Muscle layer of colon (tissue), 2 donors: ENCODE data around the gene KRTAP9-9.
"Not testable (repeated sequence)": the region's sequence is repeated elsewhere in the genome, so short reads cannot be mapped to it uniquely, and the experiment has no call there.

Source experiments
- H3K27ac ChIP-seq: one replicate; pipeline ENCODE4 v1.7.0; 2013; ENCODE audit warnings: low read depth, mild to moderate bottlenecking, low read length, moderate library complexity
- H3K27me3 ChIP-seq, 2 donors: one replicate each; pipeline ENCODE4 v1.7.0; 2013; ENCODE audit warnings: low read length in 2 of 2, mild to moderate bottlenecking in 2 of 2; ENCODE audit not compliant: insufficient read depth in 2 of 2, control insufficient read depth in 1 of 2
- H3K36me3 ChIP-seq: one replicate; pipeline ENCODE4 v1.7.0; 2013; ENCODE audit warnings: mild to moderate bottlenecking, low read length; ENCODE audit not compliant: insufficient read depth
- H3K4me1 ChIP-seq: one replicate; pipeline ENCODE4 v1.7.0; 2013; ENCODE audit warnings: mild to moderate bottlenecking, low read length; ENCODE audit not compliant: insufficient read depth
- H3K4me3 ChIP-seq, 2 donors: one replicate each; pipeline ENCODE4 v1.7.0; 2013; ENCODE audit warnings: low read length in 2 of 2, low read depth in 1 of 2, mild to moderate bottlenecking in 1 of 2, moderate library complexity in 1 of 2
- H3K9ac ChIP-seq: one replicate; pipeline ENCODE4 v1.7.0; 2013; ENCODE audit warnings: low read length
- H3K9me3 ChIP-seq: one replicate; pipeline ENCODE4 v1.7.0; 2013; ENCODE audit warnings: mild to moderate bottlenecking, low read length
- donor health status: abdominal sarcoma.
- donor health status: Adenocarcinoma of cecum.

Gene KRTAP9-9

GRCh38 chr17:41237949-41238437, 17.2 kb upstream of the KRTAP9-9 start, which contains the start of gene KRTAP9-8:
KRTAP9-8 (plus strand) TSS chr17:41237999; CDS start chr17:41238052, 53 bp downstream.
- H3K27ac ChIP-seq, H3K9me3 ChIP-seq, H3K4me1 ChIP-seq, H3K27me3 ChIP-seq, H3K4me3 ChIP-seq, H3K36me3 ChIP-seq, H3K9ac ChIP-seq: not testable (repeated sequence)

GRCh38 chr17:41246995-41247787, 8.0 kb upstream of the KRTAP9-9 start:
- H3K27ac ChIP-seq, H3K9me3 ChIP-seq, H3K4me3 ChIP-seq, H3K9ac ChIP-seq, H3K27me3 ChIP-seq, H3K4me1 ChIP-seq, H3K36me3 ChIP-seq: not testable (repeated sequence)

- H3K27ac ChIP-seq, H3K9me3 ChIP-seq, H3K36me3 ChIP-seq, H3K27me3 ChIP-seq, H3K4me1 ChIP-seq, H3K4me3 ChIP-seq, H3K9ac ChIP-seq: not testable (repeated sequence)
These were observed 5.4 kb upstream of the KRTAP9-9 start, which contains the start of gene KRTAP9-4 for GRCh38 chr17:41249637-41250240. KRTAP9-4 (plus strand) TSS chr17:41249687; CDS start chr17:41249721, 34 bp downstream.

GRCh38 chr17:41251261-41251660, 3.9 kb upstream of the KRTAP9-9 start:
- H3K9me3 ChIP-seq = no peaks in the 10 kb centered on the region
- H3K4me1 ChIP-seq = no peaks in the 10 kb centered on the region
- H3K4me3 ChIP-seq = no peak overlapping the region
- no peak overlapping the region for H3K9ac ChIP-seq
- H3K27ac ChIP-seq = no peak overlapping the region
- H3K36me3 ChIP-seq = no peaks in the 10 kb centered on the region
- no peaks in the 10 kb centered on the region for H3K27me3 ChIP-seq

- Histone ChIP-seq H3K36me3 (no peaks in the 10 kb centered on the region), H3K9me3 (no peaks in the 10 kb centered on the region), H3K27ac (no peak overlapping the region), H3K4me3 (no peak overlapping the region), H3K4me1 (no peaks in the 10 kb centered on the region), H3K27me3 (no peaks in the 10 kb centered on the region), H3K9ac (no peak overlapping the region)
These were observed 323 bp upstream of the KRTAP9-9 start for GRCh38 chr17:41254861-41255260.

- H3K27ac ChIP-seq = no peak overlapping the region
- H3K9ac ChIP-seq = no peak overlapping the region
- H3K4me1 ChIP-seq = no peaks in the 10 kb centered on the region
- H3K9me3 ChIP-seq = no peaks in the 10 kb centered on the region
- H3K4me3 ChIP-seq = no peak overlapping the region
- H3K27me3 ChIP-seq = no peaks in the 10 kb centered on the region
- no peaks in the 10 kb centered on the region for H3K36me3 ChIP-seq
These were observed 1.1 kb downstream of the KRTAP9-9 start for GRCh38 chr17:41256291-41256685.

- H3K36me3 ChIP-seq = no peaks in the 10 kb centered on the region
- H3K4me1 ChIP-seq = no peaks in the 10 kb centered on the region
- H3K27me3 ChIP-seq = no peaks in the 10 kb centered on the region
- no peaks in the 10 kb centered on the region for H3K9me3 ChIP-seq
- no peak overlapping the region for H3K9ac ChIP-seq
- H3K4me3 ChIP-seq = no peak overlapping the region
- H3K27ac ChIP-seq = no peak overlapping the region
These were observed 3.2 kb downstream of the KRTAP9-9 start for GRCh38 chr17:41258406-41258805.

GRCh38 chr17:41263212-41263611, 8.0 kb downstream of the KRTAP9-9 start:
- Histone ChIP-seq H3K9me3 (no peaks in the 10 kb centered on the region), H3K27ac (no peak overlapping the region), H3K36me3 (no peaks in the 10 kb centered on the region), H3K4me1 (no peaks in the 10 kb centered on the region), H3K27me3 (no peaks in the 10 kb centered on the region), H3K4me3 (no peak overlapping the region), H3K9ac (no peak overlapping the region)

- Histone ChIP-seq H3K36me3 (no peaks in the 10 kb centered on the region), H3K27ac (no peak overlapping the region), H3K27me3 (no peaks in the 10 kb centered on the region), H3K4me1 (no peaks in the 10 kb centered on the region), H3K4me3 (no peak overlapping the region), H3K9me3 (no peaks in the 10 kb centered on the region), H3K9ac (no peak overlapping the region)
These were observed 9.4 kb downstream of the KRTAP9-9 start for GRCh38 chr17:41264599-41264998.

- Histone ChIP-seq H3K4me1 (no peaks in the 10 kb centered on the region), H3K27me3 (no peaks in the 10 kb centered on the region), H3K4me3 (no peak within 1 kb of the TSS), H3K27ac (no peak within 1 kb of the TSS), H3K9ac (no peak within 1 kb of the TSS), H3K9me3 (no peaks in the 10 kb centered on the region), H3K36me3 (no peaks in the 10 kb centered on the region)
These were observed 9.9 kb downstream of the KRTAP9-9 start, which contains the start of gene KRTAP9-6 for GRCh38 chr17:41265078-41265477. KRTAP9-6 (plus strand) TSS chr17:41265378; CDS start chr17:41265378, 0 bp downstream.

- Histone ChIP-seq H3K9me3 (no peaks in the 10 kb centered on the region), H3K9ac (no peak overlapping the region), H3K4me1 (no peaks in the 10 kb centered on the region), H3K4me3 (no peak overlapping the region), H3K27ac (no peak overlapping the region), H3K36me3 (no peaks in the 10 kb centered on the region), H3K27me3 (no peaks in the 10 kb centered on the region)
These were observed 12.5 kb downstream of the KRTAP9-9 start for GRCh38 chr17:41267711-41268110.
